ENCODE data around the gene HM13.

HM13 gene

GRCh38 chr20:31617432-31618104, 103.3 kb downstream of the HM13 start:
- ATAC-seq: no peak
- H3K27me3 Mint-ChIP-seq: peaks cover 14% of the 10 kb centered on the region
- peaks cover 15% of the 10 kb centered on the region for H3K4me1 Mint-ChIP-seq
- no peaks in the 10 kb centered on the region for H3K9me3 Mint-ChIP-seq
- no peak overlapping the region for H3K27ac Mint-ChIP-seq
- no peak for DNase-seq
- H3K4me3 Mint-ChIP-seq: no peak overlapping the region
